Natural killer cell (primary cell): ENCODE data around the gene TOPORS. TPM values are rescaled to one million over a fixed set of nuclear protein-coding genes. Genes with fewer than 3 reads are reported as not detected.

ENCODE experiments used
- ATAC-seq, 3 donors: fragments of 150-1000 bp in 2 of 3; fragments of 200-7000 bp in 1 of 3; cut with Tn5 transposase; 1 replicate in 1 of 3; 2 replicates in 2 of 3; pipeline ENCODE4 v1.10.0; 2021; ENCODE audit warnings: mild to moderate bottlenecking in 2 of 3, moderate library complexity in 2 of 3
- DNase-seq, 2 donors: peaks; one replicate each; pipeline versions ENCODE4 v3.0.0 to v3.0.0-alpha.2; 2013 to 2021; ENCODE audit warnings: mixed read lengths in 1 of 2
- H3K27ac ChIP-seq: one replicate; pipeline ENCODE4 v1.5.1; 2013; ENCODE audit warnings: mild to moderate bottlenecking, low read length
- H3K27me3 ChIP-seq: one replicate; pipeline ENCODE4 v1.6.1; 2013; ENCODE audit warnings: low read length; ENCODE audit not compliant: control insufficient read depth, insufficient read depth
- H3K36me3 ChIP-seq: one replicate; pipeline ENCODE4 v1.6.1; 2013; ENCODE audit warnings: low read length; ENCODE audit not compliant: control insufficient read depth, insufficient read depth
- H3K4me1 ChIP-seq: one replicate; pipeline ENCODE4 v1.6.1; 2013; ENCODE audit warnings: low read length; ENCODE audit not compliant: control insufficient read depth, insufficient read depth
- H3K4me3 ChIP-seq: one replicate; pipeline ENCODE4 v1.5.1; 2013; ENCODE audit warnings: low read length
- H3K9me3 ChIP-seq: one replicate; pipeline ENCODE4 v1.6.1; 2013; ENCODE audit warnings: low read length; ENCODE audit not compliant: control insufficient read depth, insufficient read depth
- H3K27ac Mint-ChIP-seq, 2 donors: one replicate each; pipeline ENCODE4 v1.8.0; 2022; ENCODE audit warnings: mild to moderate bottlenecking in 2 of 2, mixed read lengths in 2 of 2, moderate library complexity in 1 of 2
- H3K27me3 Mint-ChIP-seq, 2 donors: one replicate each; pipeline ENCODE4 v1.8.0; 2022; ENCODE audit warnings: low read depth in 2 of 2, mixed read lengths in 2 of 2
- H3K36me3 Mint-ChIP-seq: one replicate; pipeline ENCODE4 v1.8.0; 2022; ENCODE audit warnings: mixed read lengths
- H3K4me1 Mint-ChIP-seq, 2 donors: one replicate each; pipeline ENCODE4 v1.8.0; 2022; ENCODE audit warnings: mixed read lengths in 2 of 2
- H3K4me3 Mint-ChIP-seq: one replicate; pipeline ENCODE4 v1.8.0; 2022; ENCODE audit warnings: mild to moderate bottlenecking, moderate library complexity, mixed read lengths
- H3K9me3 Mint-ChIP-seq, 2 donors: one replicate each; pipeline ENCODE4 v1.8.0; 2022; ENCODE audit warnings: mixed read lengths in 2 of 2
- WGBS: methylation state at CpG from one replicate; pipeline ENCODE4 v1.1.7; 2013; ENCODE audit warnings: missing lambda C conversion rate; ENCODE audit not compliant: insufficient coverage; 5-methylcytosine and 5-hydroxymethylcytosine counted together
- intact Hi-C: fragments of 100-400 bp; cut with micrococcal nuclease; formaldehyde crosslinking; loops from one replicate; pipeline ENCODE4 v1.14.2; 2022
- total RNA-seq, 4 donors: library from RNA; stranded (reverse); fragments of 120-200 nt in 1 of 4; gene quantifications; one replicate each; pipeline versions ENCODE4 v1.2.3 to v1.2.4, GENCODE V29; 2013 to 2022
- TF ChIP-seq, protein P1 (sequence below): fragments of 200-600 bp; IDR thresholded peaks from one replicate; pipeline ENCODE4 v1.8.0; 2022; ENCODE audit warnings: antibody characterized with exemption

The TOPORS gene
- total RNA-seq, 3 donors from 2014 or later (not counting 1 experiment from before 2014, with no cell fraction given) = 27.5 to 30.4 (median 29.8) TPM

DNA sequence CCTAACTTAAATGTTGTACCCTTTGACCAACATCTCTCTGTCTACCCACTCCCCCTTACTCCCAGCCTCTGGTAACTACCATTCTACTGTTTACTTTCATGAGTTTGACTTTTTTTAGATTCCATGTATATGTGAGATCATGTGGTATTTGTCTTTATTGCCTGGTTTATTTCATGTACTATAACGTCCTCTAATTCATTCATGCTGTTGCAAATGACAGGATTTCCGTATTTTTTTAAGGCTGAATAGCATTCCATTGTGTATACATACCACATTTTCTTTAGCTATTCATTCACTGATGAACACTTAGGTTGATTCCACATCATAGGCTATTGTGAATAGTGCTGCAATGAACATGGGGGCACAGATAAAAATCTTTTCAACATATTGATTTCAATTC lies 32.4 kb upstream of the TOPORS start:
- no peaks in the 10 kb centered on the region for H3K36me3 Mint-ChIP-seq
- H3K4me1 Mint-ChIP-seq = no peaks in the 10 kb centered on the region
- peaks cover 25 to 50% of the 10 kb centered on the region in 2 donors for H3K27me3 Mint-ChIP-seq
- Histone ChIP-seq H3K4me1 (no peaks in the 10 kb centered on the region), H3K27ac (no peak overlapping the region), H3K9me3 (no peaks in the 10 kb centered on the region), H3K27me3 (peaks cover 10% of the 10 kb centered on the region), H3K4me3 (no peak overlapping the region), H3K36me3 (no peaks in the 10 kb centered on the region)
- intact Hi-C loops = no loop called here
- no peaks in the 10 kb centered on the region for H3K9me3 Mint-ChIP-seq
- 80% methylated on average over 1 of the region's 2 CpGs for WGBS
- ATAC-seq = no peak
- DNase-seq = no peak
- no peak overlapping the region for H3K27ac Mint-ChIP-seq
- TF ChIP-seq, protein P1, sequence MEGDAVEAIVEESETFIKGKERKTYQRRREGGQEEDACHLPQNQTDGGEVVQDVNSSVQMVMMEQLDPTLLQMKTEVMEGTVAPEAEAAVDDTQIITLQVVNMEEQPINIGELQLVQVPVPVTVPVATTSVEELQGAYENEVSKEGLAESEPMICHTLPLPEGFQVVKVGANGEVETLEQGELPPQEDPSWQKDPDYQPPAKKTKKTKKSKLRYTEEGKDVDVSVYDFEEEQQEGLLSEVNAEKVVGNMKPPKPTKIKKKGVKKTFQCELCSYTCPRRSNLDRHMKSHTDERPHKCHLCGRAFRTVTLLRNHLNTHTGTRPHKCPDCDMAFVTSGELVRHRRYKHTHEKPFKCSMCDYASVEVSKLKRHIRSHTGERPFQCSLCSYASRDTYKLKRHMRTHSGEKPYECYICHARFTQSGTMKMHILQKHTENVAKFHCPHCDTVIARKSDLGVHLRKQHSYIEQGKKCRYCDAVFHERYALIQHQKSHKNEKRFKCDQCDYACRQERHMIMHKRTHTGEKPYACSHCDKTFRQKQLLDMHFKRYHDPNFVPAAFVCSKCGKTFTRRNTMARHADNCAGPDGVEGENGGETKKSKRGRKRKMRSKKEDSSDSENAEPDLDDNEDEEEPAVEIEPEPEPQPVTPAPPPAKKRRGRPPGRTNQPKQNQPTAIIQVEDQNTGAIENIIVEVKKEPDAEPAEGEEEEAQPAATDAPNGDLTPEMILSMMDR = no peak
- no peak overlapping the region for H3K4me3 Mint-ChIP-seq

DNA sequence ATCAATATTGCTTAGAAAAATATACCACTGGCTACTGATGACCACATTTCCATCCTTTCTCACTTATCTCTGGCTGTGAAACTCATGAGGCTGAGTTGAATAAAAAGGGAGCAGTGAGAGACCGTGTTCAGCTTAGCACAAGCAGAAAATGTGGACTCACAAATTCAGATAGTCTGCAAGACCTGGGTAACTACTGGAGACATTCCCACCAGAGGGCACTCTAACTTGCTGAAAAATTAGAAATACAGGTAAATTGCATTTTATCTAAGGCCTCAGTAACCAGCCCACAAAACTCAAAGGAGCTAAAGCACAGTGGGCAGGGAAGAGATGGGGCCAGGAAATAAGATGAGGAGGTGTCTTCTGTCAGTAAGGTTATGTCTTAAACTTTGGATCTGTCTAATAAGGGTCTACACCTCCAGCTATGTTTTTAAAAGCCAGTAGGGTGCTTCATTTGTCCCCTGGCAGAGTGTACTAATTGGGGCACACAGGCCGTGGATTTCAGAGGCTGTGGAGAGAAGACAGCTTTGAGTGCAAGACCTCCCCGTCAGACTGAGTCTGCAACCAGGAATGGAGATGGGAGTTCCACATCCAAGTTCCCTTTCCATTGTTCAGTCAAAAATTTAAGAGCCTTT lies 29.2 kb upstream of the TOPORS start:
- TF ChIP-seq, protein P1 = no peak
- H3K27me3 ChIP-seq = peaks cover 10% of the 10 kb centered on the region
- no peaks in the 10 kb centered on the region for H3K36me3 Mint-ChIP-seq
- no peak overlapping the region for H3K4me3 ChIP-seq
- DNase-seq = peak in 1 of 2 donors; percentile 67
- no peaks in the 10 kb centered on the region for H3K9me3 ChIP-seq
- no peak overlapping the region for H3K4me3 Mint-ChIP-seq
- no peaks in the 10 kb centered on the region for H3K4me1 ChIP-seq
- peaks cover 35 to 65% of the 10 kb centered on the region in 2 donors for H3K27me3 Mint-ChIP-seq
- intact Hi-C loops = loop anchor here (2.0 kb wide), 1 partner anchor 387 kb away; no protein-coding TSS in a partner anchor
- H3K27ac Mint-ChIP-seq = no peak overlapping the region
- H3K36me3 ChIP-seq = no peaks in the 10 kb centered on the region
- H3K27ac ChIP-seq = no peak overlapping the region
- H3K9me3 Mint-ChIP-seq = no peaks in the 10 kb centered on the region
- WGBS = 49% methylated on average over 3 of the region's 3 CpGs
- peak in 1 of 3 donors; percentile 45 for ATAC-seq
- H3K4me1 Mint-ChIP-seq = no peaks in the 10 kb centered on the region

DNA sequence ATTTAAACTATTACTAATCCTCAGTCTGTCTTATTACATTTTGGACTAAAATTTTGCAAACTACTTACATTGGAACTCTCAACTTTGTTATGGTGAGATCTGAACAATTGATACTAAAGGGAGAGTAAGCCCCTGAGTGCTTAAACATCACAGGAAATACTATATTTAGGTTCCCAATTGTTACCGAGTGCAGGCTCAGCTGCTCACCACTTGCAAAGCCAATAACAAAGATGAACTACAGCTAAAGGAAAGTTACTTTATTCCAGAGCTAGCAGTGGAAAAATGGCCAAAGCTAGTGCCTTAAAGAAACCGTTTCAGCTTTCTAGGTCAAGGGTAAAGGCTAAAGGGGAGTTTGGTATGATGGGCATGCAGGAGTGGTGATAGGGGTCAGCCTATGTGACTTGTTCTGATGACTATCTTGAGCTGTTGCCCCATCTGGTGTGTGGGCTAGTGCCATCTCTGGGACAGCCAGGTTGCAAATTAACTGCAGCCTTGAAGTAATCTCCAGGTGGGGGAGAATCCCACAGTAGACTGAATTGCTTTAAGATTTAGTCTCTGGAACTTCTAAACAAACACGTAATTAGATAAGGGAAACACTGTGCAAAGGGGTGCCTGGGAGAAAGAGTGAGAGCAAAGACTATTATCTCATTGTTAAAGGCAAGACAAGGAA lies 28.4 kb upstream of the TOPORS start:
- TF ChIP-seq, protein P1 = no peak
- no peaks in the 10 kb centered on the region for H3K36me3 Mint-ChIP-seq

More for the DNA sequence above, 28.4 kb upstream of the TOPORS start:
- Mint-ChIP-seq H3K4me3 (no peak overlapping the region), H3K27ac (no peak overlapping the region), H3K4me1 (no peaks in the 10 kb centered on the region), H3K9me3 (no peaks in the 10 kb centered on the region), H3K27me3 (peaks cover 35 to 63% of the 10 kb centered on the region in 2 donors)
- no peak for ATAC-seq
- Histone ChIP-seq H3K4me1 (no peaks in the 10 kb centered on the region), H3K36me3 (no peaks in the 10 kb centered on the region), H3K4me3 (no peak overlapping the region), H3K27ac (no peak overlapping the region), H3K27me3 (peaks cover 9% of the 10 kb centered on the region), H3K9me3 (no peaks in the 10 kb centered on the region)
- intact Hi-C loops = loop anchor here (2.0 kb wide), 1 partner anchor 388 kb away; no protein-coding TSS in a partner anchor
- WGBS = 40% methylated on average over 3 of the region's 3 CpGs
- no peak for DNase-seq
